SK-N-MC (cell line): Measurements from ENCODE around the gene TWNK.
A peak's percentile ranks its signal among the peaks of the same experiment; 100 is the strongest.

Experiments
- DNase-seq: peaks from one replicate; pipeline ENCODE4 v3.0.0-alpha.2; 2011; ENCODE audit warnings: low read depth, low spot score
- H3K27ac ChIP-seq: fragments of 200-600 bp; sonication (generic); 2 replicates; pipeline ENCODE4 v1.5.1; 2016; ENCODE audit warnings: mixed run types
- H3K36me3 ChIP-seq: fragments of 200-600 bp; sonication (generic); 2 replicates; pipeline ENCODE4 v1.6.1; 2017; ENCODE audit warnings: antibody characterized with exemption, low read length, mixed read lengths; ENCODE audit not compliant: insufficient read depth
- H3K4me3 ChIP-seq: fragments of 200-600 bp; sonication (generic); 2 replicates; pipeline ENCODE4 v1.5.1; 2016
- H3K9ac ChIP-seq: fragments of 200-600 bp; sonication (generic); 2 replicates; pipeline ENCODE4 v1.8.0; 2017; ENCODE audit warnings: mixed run types, mixed read lengths; ENCODE audit not compliant: insufficient read length
- H3K9me3 ChIP-seq: fragments of 200-600 bp; sonication (generic); 2 replicates; pipeline ENCODE4 v1.6.1; 2017; ENCODE audit warnings: low read depth, mild to moderate bottlenecking, antibody characterized with exemption, low read length, moderate library complexity, mixed read lengths
- EZH2 ChIP-seq: fragments of 200-600 bp; sonication (generic); IDR thresholded peaks from one replicate; pipeline ENCODE4 v1.6.1; 2017; ENCODE audit warnings: antibody characterized with exemption
- FOXP2 ChIP-seq: optimal IDR thresholded peaks from 2 replicates; pipeline ENCODE3; 2011; ENCODE audit warnings: mild to moderate bottlenecking, moderate library complexity; ENCODE audit not compliant: insufficient read depth; ENCODE audit errors: extremely low read length, control extremely low read depth
- POLR2AphosphoS5 ChIP-seq: IDR thresholded peaks from 2 replicates; pipeline ENCODE4 v1.6.1; 2012; ENCODE audit warnings: mild to moderate bottlenecking, low read depth, low read length, borderline replicate concordance

Gene TWNK

DNA sequence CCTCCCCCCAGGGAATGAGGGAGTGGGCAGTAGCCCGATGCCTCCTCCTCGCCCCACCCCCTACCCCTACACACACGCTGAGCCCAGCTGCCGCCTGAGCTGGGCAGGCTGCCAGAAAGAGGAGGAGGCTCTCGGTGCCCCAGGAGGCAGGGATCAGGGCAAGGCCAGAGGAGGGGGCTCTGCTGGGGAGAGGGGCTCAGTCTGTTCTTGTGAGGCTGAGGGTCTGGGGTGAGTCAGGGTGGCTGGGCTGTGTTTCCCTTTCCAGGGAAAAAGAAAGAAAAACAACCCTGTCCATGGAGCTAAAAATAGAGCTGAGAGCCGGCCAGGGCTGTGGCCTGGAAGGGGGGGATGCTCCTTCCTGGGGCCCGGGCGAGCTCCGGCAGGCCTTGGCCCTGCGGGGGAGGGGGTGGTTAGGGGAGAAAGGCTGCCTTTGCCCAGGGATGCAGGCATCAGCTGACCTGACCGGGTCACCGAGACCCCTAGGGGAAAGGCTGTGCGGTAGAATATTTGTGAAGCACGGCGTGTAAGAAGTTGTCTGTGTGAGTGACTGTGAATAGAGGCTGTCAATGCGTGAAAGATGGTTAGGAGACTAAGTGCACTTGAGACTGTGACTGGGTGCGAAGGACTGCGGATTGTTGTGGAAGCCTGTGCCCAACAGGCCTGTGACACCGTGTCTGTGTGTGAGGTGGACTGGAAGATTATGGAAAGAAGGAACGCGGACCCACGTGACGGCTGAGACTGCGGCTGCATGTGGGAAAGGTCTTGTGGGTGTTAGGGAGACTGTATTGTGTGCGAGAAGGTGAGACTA lies 11.0 kb downstream of the TWNK start:
- peak overlapping the region; percentile 65 for H3K27ac ChIP-seq
- peak overlapping the region; percentile 81 for H3K4me3 ChIP-seq
- peaks cover 3% of the 10 kb centered on the region; the same call in 1 of the 2 replicates for H3K36me3 ChIP-seq
- no peak for DNase-seq
- peak overlapping the region; percentile 87 for H3K9ac ChIP-seq
- TF ChIP-seq FOXP2 (no peak), POLR2AphosphoS5 (0 out of 2 replicates have a peak, but pooled peaks have one; percentile 23)
- no peaks in the 10 kb centered on the region for H3K9me3 ChIP-seq

GRCh38 chr10:100998991-100999741 lies 11.8 kb downstream of the TWNK start:
- Histone ChIP-seq H3K9ac (peak overlapping the region; percentile 87), H3K27ac (peak overlapping the region; percentile 78), H3K4me3 (peak overlapping the region; percentile 81), H3K36me3 (peaks cover 6% of the 10 kb centered on the region; the same call in 1 of the 2 replicates), H3K9me3 (no peaks in the 10 kb centered on the region)
- DNase-seq = no peak
- TF ChIP-seq FOXP2 (peak; percentile 39), POLR2AphosphoS5 (peak; percentile 62; the same call in 1 of the 2 replicates), EZH2 (no peak)

DNA sequence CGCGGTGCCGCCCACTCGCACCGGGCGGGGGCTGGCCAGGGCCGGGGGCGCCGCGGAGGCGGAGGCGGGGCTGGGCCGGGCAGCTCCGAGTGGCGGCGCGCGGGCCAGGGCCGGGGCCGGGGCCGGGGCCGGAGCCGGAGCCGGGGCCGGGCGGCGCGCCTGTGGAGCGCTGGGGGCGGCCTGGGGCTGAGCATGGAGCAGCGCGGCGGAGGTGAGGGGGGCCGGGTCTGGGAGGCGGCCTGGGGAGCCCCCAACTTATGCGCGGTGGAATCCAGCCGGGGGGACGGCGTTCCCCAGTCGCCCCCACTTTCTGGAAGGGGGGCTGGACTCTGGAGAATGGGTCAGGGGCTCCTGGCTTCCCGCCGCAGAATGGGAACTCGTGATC lies 12.4 kb downstream of the TWNK start, which contains the start of gene LZTS2:
TSS of gene LZTS2 (plus strand) at position 67 of the 385 bp plus-strand sequence. CDS start 2,731 bp downstream, outside the sequence.
- Histone ChIP-seq H3K9ac (peak within 1 kb of the TSS; percentile 87), H3K27ac (peak within 1 kb of the TSS; percentile 78), H3K4me3 (peak within 1 kb of the TSS; percentile 81), H3K36me3 (peaks cover 6% of the 10 kb centered on the region; the same call in 1 of the 2 replicates), H3K9me3 (no peaks in the 10 kb centered on the region)
- DNase-seq = no peak
- TF ChIP-seq POLR2AphosphoS5 (no peak; the same call in 1 of the 2 replicates), EZH2 (no peak), FOXP2 (no peak)

DNA sequence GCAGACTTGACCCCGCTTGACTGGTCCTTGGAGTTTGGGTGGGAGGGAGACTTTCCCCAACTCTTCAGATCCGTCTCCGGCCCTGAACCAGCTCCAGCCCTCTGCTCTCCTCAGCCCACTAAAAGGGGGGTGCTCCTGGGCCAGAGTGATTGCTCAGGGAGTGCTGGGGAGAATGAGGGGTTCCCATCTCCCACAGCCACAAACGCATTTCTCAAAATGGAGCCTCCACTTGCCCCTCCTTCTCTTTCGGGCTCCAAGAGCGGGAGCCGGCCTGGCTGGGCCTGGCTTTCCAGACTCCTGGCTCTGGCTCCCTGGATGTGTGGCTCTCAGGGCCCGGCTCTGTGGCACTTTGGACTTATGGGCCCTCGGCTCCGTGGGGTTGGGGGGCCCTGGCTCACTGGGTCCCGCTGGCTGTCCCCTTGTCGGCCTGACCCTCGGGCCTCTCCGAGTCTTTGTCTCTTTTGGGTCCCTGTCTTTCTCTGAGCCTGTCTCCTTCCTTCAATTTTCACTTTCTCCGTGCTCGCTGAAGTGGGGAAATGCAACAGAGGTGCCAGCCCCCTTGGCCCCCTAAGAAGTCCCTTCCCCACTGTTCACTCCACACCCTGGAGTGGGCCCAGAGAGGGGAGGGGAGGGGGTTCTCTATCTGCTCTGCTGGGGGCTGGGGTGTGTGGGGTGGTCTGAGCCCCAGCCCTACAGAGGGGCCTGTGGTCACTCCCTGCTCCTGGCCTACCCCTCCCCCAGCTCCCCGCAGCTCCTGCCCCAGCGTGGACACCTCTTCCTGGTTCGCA lies 13.0 kb downstream of the TWNK start:
- H3K9ac ChIP-seq = peak overlapping the region; percentile 86
- no peak for DNase-seq
- TF ChIP-seq POLR2AphosphoS5 = no peak; the same call in 1 of the 2 replicates
- H3K9me3 ChIP-seq = no peaks in the 10 kb centered on the region
- no peak overlapping the region for H3K27ac ChIP-seq
- H3K4me3 ChIP-seq = peak overlapping the region; percentile 77
- H3K36me3 ChIP-seq = peaks cover 6% of the 10 kb centered on the region; the same call in 1 of the 2 replicates

DNA sequence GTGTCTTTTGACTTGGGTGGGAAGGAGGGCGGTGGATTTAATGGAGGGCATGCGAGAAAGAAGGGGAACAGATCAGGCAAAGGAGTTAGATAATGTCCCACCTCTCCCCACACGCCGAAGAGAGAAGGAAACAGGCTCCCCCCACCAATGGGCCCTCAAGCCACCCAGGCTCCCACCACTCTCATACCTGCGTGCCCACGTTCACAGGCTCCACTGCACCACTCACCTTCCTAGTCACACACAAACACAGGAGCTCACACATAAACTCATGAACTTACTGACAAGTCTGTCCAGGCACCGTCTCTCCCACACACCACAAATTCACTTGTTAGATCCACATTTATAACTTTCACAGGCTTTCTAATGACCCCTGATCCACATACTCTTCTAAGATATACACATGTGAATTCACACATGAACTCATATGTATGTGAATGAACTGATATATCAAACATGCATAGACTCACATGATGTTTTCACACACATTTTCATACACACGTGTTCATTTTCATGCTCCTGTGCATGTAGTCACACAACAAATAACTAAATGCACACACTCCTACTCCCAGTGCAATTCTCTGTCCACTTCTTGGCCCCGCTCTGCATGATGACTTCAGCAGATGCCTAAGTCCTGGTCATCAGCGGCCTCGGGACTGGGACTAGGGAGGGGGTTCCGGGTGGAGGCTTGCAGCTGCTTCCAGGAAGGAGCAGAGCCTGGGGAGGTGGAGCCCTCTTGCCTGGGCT lies 13.7 kb downstream of the TWNK start:
- Histone ChIP-seq H3K36me3 (peaks cover 6% of the 10 kb centered on the region; the same call in 1 of the 2 replicates), H3K9ac (peak overlapping the region; percentile 86), H3K9me3 (no peaks in the 10 kb centered on the region), H3K4me3 (peak overlapping the region; percentile 77), H3K27ac (no peak overlapping the region)
- no peak for DNase-seq
- TF ChIP-seq EZH2 (no peak), POLR2AphosphoS5 (no peak), FOXP2 (no peak)

DNA sequence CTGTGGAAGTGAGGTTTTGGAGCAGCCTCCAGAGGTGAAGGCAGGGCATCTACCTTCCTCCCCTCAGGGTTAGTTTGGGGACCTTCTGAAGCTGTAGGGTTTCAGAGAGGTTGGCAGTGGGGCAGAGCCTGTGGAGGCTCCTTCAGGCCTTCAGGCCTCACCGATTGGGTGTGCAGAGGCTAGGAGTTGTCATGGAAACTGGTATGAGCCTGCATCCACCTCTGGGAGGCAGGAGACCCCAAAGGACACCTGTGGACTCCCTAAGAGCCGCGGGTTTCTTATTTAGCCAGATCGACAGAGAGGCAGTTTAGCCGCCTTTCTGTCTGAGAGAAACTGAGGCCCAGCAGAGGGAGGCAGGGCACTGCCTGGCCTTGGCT lies 14.3 kb downstream of the TWNK start:
- H3K36me3 ChIP-seq = peaks cover 6% of the 10 kb centered on the region; the same call in 1 of the 2 replicates
- DNase-seq = no peak
- H3K9ac ChIP-seq = no peak overlapping the region
- no peaks in the 10 kb centered on the region for H3K9me3 ChIP-seq
- no peak overlapping the region for H3K4me3 ChIP-seq
- TF ChIP-seq EZH2 (no peak), POLR2AphosphoS5 (no peak), FOXP2 (no peak)
- no peak overlapping the region for H3K27ac ChIP-seq

GRCh38 chr10:101002456-101002855 lies 15.1 kb downstream of the TWNK start:
- H3K9ac ChIP-seq = no peak overlapping the region
- H3K9me3 ChIP-seq = no peaks in the 10 kb centered on the region
- H3K36me3 ChIP-seq = peaks cover 6% of the 10 kb centered on the region; the same call in 1 of the 2 replicates
- H3K4me3 ChIP-seq = no peak overlapping the region
- H3K27ac ChIP-seq = no peak overlapping the region
- no peak for DNase-seq
- TF ChIP-seq POLR2AphosphoS5 (no peak), FOXP2 (no peak), EZH2 (no peak)
